NCI-H1436 (cell line): ENCODE measurements around the gene TAF3.
A peak's percentile ranks its signal among the peaks of the same experiment; 100 is the strongest.

Experiments
- DNase-seq: peaks from one replicate; lab custom pipeline; 2025; lab: John Stamatoyannopoulos, UW

TAF3 gene

DNA sequence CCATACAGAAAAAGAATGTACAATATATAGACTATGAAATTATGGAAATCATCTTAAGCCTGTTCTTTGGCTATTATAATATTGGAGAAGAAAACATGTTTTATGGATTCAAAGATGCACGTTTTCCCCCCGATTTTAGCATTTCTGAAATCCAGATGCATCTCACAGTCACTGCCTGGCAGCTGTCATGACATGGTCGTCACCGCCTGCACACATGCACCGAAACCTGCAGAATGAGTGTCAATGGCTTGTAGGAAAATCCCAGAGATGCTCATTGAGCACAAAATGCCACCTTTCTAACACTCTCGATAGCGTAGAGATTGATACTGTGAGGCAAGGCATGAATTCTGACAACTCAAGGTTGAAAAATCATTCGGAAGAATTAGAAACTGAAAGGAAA is 115.5 kb downstream of the TAF3 start:
- no peak for DNase-seq

DNA sequence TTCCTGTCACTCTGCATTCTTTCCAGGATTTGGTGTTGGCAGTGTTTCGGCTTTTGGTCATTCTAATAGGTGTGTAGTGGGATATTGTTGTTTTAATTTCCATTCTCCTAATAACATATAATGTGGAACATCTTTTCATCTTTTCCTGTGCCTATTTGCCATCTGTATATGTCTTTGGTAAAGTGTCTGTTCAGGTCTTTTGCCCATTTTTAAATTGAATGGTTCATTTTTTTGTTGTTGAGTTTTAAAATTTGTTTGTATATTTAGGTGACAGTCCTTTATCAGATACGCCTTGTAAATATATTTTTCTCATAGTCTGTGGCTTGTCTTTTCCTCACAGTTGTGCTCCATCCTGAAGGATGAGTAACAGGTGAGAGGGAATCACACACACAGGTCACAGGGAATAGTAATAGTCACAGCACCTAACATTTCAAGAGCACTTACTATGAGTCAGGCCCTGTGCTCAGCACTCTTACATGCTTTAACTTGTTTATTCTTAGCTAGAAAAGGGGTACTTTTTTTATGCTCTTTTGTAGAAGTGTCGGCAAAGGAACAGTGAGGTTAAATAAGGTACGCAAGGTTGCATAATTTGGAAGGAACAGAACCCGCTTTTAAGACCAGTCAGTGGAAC is 119.1 kb downstream of the TAF3 start:
- no peak for DNase-seq

DNA sequence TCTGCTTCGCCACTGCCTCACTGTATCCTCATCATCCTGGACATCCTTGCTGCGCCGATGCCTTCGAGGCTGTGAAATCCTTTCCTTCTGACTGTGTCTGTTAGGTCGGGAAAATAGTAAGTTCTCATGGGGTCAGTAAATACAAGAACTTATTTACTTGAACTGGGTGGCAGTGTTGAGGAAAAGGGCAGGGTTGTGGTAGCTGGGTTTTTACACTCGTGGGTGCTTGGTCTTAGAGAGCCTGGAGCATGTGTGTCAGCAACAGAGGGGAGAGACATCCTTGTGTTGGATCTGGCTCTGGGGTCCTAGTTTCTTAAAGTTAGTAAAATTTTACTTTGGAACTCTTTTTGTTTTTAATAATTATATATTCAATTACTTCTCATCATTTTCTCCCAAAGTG is 123.3 kb downstream of the TAF3 start:
- DNase-seq = no peak

DNA sequence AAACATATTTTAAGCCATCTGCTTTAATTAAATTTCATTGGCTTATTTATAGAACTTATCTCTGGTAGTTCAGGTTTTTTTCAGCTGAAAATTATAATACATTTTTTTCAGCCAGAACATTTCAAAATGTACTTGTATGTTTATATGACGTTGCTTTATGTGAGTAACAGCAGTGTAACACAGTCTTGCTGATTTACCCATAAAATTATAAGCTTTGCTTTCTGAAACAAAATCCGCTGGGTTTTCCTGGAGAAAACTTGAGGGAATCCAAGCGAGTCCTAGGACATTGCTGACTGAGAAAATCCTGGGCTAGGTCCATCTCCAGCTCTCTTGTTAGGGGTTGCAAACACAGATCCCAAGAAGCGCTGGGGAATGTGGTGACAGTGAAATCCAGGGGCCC is 124.0 kb downstream of the TAF3 start:
- DNase-seq = no peak

DNA sequence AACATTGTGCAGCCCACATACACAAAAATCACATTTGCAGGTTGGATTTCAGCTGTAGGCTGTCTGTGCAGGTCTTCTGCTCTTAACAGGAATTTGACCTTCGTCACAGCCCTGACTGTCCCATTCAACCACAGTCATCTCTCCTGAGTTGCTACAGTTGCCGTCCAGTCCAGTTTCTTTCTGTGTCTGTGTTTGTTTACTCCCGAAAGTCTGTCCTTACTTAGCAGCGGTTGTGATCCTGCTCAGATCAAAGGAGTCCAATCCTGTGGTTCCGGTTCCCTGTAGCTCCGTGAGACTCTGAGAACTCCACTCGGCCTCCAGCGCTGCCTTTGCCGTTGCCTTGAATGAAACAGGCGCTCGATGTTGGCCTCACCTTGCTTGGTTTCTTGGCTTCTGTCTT is 124.6 kb downstream of the TAF3 start:
- no peak for DNase-seq

DNA sequence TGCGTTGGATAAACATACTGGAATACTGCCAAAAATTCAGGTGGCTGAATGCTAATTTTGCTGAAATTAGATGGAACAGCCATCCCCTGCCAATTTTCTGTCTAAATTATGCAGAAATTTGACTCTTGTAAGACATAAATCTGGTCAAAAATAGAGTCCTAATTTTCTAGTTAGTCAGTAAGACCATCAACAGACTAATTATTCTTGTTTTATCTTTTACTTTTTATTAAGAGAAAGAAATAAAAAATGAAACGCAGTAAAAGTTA is 125.8 kb downstream of the TAF3 start:
- DNase-seq = peak; percentile 14

DNA sequence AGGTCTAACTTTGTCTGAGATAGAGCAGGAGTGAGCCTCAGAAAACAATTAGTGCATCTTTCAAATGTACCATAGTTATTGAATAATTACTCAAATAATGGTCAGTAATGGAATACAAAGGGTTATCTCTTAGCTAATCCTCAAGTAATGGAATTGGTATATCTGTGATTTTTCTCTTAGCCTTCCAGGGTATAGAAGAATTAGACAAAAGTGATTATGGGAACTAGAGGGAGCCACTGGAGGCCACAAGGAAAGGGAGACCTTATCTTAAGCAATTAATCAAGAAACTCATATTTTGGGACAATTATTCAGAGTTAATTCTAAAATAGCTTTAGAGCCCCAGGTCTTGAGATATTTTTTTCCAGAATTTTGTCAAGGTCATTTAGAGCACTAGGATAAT is 126.2 kb downstream of the TAF3 start:
- DNase-seq = no peak

DNA sequence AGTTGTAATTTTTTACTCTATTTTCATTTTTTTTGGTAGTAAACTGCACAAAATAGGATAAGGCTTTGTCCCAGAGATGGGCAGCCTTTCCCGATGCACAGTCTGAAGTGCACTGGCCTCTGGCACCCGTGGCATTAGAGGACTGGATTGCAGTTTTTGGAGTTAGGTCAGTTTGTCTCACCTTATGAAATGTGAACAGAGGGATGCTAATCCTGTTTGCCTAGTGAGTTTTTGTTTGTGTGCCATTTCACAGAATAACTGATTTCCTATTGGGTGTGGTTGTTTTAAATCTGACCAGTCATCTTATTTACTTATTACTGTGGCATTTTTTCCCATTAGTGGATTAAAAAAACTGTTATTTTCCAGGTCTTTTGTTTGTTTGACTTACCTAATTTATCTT is 126.7 kb downstream of the TAF3 start:
- no peak for DNase-seq

DNA sequence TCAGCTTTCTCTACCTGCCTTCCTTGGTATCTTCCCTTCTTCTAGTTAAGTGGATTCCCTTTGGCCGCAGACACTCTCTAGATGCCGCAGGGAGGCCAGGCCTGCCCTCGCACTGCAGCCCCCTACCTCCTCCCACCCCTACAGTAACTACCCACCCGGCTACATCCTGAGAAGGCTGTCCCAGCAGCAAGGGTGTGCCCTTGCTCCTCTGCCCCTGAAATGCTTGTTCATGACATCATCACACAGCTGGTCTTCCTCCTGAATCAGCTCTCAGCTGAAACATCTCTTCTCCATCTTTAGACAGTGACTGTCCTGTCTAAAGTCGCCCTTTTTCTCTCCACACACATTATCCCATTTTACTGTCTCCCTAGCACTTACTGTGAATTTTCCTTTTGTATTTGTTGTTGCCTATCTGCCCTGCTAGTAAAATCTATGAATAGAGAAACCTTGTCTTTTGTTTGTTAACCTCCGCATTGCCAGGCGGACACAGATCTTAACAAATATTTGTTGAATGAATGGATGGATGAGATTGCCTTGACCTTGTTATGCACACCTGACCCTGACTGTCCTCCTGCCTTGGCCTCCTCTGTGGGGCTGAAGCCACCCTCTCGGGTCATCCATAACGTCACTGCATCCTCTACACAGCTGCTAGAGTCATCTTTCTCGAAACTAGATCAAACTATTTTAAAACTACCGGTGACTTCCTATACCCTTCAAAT is 127.3 kb downstream of the TAF3 start:
- no peak for DNase-seq

DNA sequence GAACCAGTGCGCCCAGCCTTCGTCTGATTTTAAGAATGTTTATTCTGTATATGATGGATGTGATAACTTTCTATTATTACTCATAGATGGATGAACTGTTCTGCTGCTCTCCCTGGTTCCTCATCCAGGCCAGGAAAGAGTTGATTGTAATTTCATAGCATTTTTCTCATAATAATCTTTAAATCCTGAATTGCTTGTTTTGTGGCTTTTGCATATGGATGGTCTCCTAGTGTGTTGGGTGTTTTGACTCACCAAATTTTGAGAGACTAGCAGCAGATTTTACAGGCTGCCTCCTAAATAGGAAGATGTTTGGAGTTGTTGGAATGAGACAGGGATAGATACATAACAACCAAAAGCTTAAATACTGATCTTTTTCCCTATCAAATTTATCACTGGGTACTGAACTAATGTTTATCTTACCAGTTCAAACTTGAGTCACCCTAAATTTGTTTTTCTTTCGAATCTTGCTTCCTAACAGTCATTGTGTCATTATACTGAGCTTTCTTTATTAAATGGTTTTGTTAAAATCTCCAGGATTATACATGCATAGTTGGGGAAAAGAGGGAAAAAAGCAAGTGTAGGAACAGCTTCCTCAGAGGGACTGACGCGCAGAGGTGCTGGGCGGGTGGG is 130.2 kb downstream of the TAF3 start:
- no peak for DNase-seq

DNA sequence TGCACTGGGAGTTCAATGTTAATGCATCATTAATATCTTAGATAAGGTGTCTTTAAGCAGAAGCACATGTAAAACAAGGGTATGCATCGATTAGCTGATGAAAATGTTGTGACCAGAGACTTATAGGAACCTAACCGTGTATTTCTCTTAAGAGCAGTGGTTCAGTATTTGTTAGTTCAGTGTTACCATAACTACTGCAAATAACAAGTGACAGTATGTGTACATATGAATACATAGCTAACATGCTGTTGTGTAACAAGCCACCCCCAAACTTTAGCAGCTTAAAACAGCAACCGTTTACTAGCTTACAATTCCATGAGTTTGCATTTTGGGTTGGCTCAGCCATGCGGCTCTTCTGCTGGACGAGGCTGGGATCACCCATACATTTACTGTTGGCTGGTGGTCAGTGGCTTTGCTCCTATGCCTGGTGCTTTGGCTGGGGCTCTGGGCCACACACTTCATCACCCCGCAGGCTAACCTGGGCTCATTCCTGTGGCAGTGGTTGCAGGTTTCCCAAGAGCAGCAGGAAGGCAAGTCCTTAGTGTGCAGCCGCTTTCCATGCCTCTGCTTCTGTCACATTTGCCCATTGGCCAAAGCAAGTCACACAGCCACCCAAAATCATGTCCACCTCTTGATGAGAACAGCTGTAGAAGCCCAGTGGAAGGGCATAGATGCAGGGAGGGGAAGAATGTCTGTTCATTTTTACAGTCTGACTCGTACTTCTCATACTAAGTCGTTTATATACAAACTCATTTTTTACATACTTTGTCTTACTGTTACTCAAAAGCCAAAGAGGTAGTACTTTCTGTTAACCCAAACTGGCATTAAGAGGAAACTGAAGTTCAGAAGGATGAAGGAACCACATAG is 132.9 kb downstream of the TAF3 start:
- no peak for DNase-seq

DNA sequence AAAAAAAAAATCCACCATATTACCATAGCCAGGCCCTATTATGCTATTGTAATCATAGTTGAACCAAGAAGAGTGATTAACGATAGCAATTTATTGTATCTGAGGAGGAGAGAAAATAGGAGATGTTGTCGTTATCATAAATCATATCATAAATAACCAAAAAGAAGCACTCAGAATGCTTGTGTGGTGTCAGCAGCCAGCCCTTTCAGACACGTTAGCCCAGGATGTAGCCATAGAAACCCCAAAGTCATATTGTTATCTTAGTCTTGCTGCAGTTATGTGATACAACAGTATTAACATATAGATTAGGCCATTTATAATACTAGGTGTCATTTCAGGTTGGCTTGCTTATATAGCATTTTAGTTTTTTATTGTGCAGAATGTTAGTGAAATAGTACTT is 134.0 kb downstream of the TAF3 start:
- DNase-seq = no peak

DNA sequence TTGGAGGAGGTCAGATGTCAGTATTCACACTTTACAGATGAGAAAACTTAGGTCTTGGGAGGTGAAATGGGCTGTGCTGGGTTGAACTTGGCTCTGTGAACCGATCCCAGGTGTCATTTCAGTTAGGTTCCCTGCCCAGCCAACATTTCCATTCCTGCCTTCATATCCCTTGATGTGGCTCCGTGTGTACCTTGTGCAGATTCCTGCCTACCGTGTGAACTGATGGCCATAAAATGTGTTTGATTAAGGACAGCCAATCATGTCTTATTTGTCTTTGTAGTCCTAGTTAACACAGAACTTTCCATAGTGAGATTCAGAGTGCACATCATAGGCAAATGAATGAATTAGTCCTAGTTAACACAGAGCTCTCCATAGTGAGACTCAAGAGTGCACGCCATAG is 135.1 kb downstream of the TAF3 start:
- DNase-seq = no peak

DNA sequence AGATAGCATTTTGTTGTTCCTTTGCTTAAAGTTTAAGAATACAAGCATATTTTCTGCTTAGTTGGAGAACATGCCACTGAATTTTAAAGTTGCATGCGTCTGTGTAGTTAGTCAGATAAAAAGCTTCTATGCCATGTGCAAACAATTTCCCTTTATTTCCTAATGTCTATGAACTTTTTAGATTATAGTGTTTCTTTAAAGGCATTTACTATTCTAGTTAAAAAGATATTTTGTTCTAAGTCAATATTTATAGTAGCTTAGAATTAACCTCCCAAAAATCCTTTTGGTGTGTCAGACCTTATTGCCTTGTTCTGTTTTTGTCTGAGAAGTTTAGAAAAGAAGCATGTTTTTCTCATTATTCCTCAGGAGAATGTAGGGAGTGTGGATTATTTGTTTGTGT is 137.1 kb downstream of the TAF3 start:
- DNase-seq = no peak

DNA sequence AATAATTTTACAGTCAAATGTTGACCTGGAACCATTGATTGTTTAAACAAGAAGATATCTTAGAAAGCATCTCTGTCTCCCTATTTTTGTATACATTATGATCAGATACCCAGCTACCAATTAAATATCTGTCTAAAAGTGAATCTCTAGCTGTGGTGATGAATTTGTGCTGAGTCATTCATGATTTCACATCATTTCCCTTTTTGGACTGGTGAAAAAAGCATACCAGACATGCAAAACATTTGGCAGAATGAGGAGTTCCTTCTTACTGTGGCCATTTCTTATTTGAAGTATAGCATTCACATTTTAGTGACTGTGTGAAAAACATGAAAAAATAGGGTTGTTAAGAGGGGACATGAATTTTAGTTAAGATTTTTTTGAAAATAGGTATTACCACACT is 138.2 kb downstream of the TAF3 start:
- DNase-seq = no peak

DNA sequence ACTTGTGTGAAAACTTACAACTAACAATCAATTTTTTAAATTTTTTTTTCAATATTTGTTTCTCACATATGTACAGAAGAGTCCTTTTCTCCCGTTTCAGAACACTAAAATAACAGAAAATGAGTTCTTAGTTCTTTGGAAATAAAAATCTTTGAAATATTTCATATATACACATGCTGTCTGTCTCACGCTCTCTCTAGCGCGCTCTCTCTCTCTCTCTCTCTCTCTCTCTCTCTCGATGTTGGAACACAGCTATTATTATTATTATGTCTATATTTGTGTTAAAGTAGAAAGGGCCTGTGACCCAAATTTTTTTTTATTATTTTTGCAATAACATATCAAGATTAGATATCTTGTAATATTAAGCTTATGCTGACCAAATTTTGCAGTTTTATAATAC is 139.3 kb downstream of the TAF3 start:
- DNase-seq = no peak

DNA sequence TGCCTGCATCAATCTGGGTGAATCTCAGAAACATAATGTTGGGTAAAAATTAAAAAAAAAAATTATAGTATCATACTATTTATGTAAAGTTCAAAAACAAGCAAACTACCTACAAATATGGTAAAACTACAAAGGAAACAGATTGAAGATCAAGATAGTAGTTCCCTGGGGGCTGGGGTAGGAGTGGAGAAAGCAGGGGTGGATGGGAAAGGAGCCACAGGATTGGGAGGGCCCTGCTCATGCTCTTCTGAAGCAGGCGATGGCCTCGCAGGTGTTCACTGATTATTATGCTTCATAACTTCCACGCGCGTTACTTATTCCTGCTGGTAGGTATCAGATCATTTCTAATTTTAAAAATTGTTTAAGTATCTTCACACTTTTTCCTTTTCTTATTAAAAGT is 140.1 kb downstream of the TAF3 start:
- no peak for DNase-seq

DNA sequence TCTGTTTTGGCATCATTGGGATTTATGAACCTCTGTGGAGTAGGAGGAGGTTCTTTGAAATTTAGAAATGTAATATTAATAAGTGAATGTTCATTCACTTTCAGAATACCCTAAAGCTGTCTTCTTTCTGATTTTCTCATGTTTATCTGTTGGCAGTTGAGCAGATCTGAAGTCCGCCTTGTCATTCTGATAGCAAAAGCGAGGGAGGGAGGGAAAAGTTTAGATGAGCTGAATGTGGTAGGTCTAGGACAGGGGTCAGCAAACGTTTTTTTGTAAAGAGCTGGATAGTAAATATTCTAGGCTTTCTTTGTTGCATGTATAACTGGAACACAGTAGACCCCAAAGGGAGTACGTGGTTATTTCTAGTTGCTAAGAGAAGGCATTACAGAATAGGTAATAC is 141.8 kb downstream of the TAF3 start:
- no peak for DNase-seq

DNA sequence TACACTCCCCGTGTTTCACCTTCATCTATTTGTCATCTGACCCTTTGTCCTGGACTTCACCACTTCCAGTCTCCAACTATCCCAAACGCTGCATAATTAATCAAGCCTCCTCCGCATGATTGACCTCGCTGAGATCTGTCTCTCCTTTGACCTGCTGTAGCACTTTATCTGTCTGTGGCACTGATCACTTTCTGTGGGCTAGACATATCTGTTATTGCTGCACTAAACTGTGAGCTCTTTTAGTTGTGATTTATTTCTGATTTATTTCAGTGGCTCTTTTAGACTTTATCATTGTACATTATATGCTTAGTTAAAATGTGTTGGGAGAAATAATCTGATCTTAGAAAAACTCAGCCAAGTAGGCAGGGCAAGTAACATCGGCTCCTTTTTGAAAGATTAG is 144.3 kb downstream of the TAF3 start:
- no peak for DNase-seq

DNA sequence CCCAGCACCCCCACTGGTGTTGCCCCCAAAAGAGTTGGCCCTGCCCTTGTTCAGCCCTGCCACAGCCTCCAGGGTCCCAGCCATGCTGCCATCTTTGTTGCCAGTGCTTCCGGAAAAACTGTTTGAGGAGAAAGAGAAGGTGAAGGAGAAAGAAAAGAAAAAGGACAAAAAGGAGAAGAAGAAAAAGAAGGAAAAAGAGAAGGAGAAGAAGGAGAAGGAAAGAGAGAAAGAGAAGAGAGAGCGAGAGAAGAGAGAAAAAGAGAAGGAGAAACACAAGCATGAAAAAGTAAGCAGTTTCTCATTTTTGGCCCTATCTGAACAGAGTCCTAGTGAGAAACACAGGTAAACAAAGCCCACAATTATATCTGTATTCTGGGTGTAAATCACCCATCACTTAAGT is 147.2 kb downstream of the TAF3 start:
- no peak for DNase-seq

DNA sequence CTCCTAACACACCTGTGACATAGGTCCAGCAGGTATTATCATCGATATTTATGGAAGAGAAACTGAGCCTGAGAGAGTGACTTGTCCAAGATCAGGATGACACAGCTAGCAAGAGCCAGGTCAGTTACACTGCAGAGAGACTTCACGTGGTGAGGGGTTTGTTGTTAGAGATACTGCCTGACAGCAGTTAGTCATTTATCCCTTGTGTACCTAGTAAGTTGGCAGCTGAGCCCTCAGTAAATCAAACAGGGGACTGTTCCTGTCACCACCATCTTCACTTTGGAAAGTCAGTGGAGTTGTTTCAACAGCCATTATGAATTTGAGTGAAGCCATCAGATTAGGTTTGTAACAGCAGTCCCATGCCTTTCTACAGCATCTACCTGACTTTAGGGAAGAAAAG is 148.7 kb downstream of the TAF3 start:
- DNase-seq = no peak

DNA sequence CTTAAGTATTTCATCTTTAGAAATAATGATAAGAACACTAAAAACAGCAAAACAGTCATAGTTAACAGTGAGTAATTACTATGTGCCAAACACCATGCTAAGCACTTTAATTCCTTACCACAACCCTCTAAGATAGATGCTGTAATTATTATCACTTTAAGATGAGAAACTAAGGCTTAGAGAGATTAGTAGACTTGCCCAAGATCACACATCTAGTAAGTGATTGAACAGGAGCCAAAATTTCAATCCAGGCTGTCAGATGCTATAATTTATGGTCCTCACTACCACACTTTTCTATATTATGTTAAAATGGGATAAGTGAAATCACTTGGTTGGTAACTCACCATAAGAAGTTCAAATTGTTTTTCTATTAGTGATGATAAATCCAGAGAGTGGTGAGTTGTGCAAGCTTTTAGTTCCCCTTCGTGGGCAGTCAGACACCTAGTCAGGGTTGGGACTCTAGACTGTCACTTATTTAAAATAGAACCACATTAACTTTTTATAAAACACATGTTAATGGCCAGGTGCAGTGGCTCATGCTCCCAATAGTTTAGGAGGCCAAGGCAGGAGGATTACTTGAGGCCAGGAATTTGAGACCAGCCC is 150.3 kb downstream of the TAF3 start:
- no peak for DNase-seq

DNA sequence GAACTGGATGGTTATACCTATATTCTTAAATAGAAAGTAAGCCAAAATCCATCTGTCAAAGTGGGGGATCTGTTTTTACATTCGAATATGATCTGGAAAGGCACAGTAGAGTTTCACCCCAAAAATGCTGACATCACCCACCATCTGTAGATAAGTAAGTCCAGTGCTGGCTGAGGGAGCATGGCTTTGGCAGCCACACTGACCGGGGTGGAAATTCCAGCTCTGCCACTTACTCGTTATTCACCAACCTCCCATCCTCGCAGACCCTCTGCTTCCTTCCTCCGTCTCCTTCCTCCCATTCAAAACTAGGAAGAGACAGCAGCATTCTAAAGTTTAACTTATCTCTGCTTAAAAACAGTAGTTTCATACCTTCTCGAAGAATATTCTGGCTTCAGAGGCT is 151.3 kb downstream of the TAF3 start:
- DNase-seq = no peak
